Ovary (tissue), 3 donors: ENCODE results near the gene SORD.
"Not testable (repeated sequence)": the region's sequence is repeated elsewhere in the genome, so short reads cannot be mapped to it uniquely, and the experiment has no call there.

Experiments
- EP300 ChIP-seq: sonication (generic); formaldehyde crosslinking; IDR thresholded peaks from one replicate; pipeline ENCODE4 v1.6.1; 2017; ENCODE audit warnings: antibody characterized with exemption
- POLR2A ChIP-seq: fragments of 450-650 bp; IDR thresholded peaks from one replicate; pipeline ENCODE4 v1.6.1; 2017; ENCODE audit warnings: antibody characterized with exemption, mild to moderate bottlenecking, moderate library complexity
- TF ChIP-seq, protein P1 (sequence below), 3 donors: fragments of 450-650 bp in 2 of 3; fragments of 200-600 bp in 1 of 3; IDR thresholded peaks; one replicate each; pipeline versions ENCODE4 v1.5.1 to v1.8.0; 2016 to 2022; ENCODE audit warnings: antibody characterized with exemption in 3 of 3, mild to moderate bottlenecking in 1 of 3
- donor health status: DM: no; HTN: no; CAD: no.

DNA sequence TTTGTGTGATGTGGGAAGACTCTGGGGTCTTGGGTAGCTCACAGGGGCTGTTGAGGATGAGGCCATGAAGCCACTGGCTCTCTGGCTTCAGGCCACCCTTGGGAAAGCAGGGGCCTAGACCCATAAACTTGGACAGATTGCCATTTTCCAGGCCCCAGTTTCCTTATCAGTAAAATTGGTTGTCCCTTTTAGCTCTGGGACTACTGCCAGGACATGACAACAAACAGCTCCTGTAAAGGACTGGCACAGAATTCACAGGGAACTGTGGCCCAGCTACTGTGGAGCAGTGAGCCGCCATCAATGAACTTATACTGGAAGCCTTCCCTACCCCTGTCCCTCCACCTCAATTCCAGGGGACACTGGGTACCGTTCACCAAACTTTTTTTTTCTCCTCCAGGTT, 54.4 kb downstream of the SORD start:
- TF ChIP-seq, protein P1, sequence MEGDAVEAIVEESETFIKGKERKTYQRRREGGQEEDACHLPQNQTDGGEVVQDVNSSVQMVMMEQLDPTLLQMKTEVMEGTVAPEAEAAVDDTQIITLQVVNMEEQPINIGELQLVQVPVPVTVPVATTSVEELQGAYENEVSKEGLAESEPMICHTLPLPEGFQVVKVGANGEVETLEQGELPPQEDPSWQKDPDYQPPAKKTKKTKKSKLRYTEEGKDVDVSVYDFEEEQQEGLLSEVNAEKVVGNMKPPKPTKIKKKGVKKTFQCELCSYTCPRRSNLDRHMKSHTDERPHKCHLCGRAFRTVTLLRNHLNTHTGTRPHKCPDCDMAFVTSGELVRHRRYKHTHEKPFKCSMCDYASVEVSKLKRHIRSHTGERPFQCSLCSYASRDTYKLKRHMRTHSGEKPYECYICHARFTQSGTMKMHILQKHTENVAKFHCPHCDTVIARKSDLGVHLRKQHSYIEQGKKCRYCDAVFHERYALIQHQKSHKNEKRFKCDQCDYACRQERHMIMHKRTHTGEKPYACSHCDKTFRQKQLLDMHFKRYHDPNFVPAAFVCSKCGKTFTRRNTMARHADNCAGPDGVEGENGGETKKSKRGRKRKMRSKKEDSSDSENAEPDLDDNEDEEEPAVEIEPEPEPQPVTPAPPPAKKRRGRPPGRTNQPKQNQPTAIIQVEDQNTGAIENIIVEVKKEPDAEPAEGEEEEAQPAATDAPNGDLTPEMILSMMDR (IDR thresholded peaks at IDR 0.05): not testable (repeated sequence)
- not testable (repeated sequence) for TF ChIP-seq EP300, POLR2A
